GM11168 (cell line): ENCODE measurements around the gene THSD7B.

ENCODE experiments used
- in situ Hi-C: fragments of 300-500 bp; cut with MboI; formaldehyde crosslinking; loops from one replicate; pipeline ENCODE4 v1.12.0; 2022; ENCODE audit warnings: low sequenced_read_pairs; ENCODE audit not compliant: unreplicated experiment

THSD7B gene

GRCh38 chr2:136796339-136796738 lies 31.0 kb downstream of the THSD7B start:
- in situ Hi-C loops: no loop called here

GRCh38 chr2:136798766-136799165 lies 33.4 kb downstream of the THSD7B start:
- in situ Hi-C loops: no loop called here

DNA sequence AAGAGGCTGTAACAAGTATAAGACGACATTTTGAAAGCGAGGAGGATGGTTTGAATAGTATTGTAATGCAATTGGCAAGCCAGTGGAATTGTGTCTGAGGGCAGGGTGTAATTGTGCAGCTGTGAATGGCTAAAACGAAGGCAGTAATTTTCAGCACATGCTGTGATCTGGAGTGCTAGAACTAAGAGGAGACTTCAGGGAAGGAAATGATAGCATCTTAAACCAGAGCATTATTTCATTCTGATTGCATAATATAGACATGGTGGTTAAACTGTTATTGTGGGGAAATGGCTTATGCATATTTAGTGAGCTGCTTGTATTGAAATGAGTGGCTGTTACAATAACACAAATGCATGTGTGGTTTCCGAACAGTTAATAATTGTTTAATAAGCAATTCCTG lies 36.3 kb downstream of the THSD7B start:
- in situ Hi-C loops: no loop called here

- in situ Hi-C loops: no loop called here
These were observed 44.7 kb downstream of the THSD7B start for GRCh38 chr2:136809998-136810397.

GRCh38 chr2:136818839-136819238 lies 53.5 kb downstream of the THSD7B start:
- in situ Hi-C loops: no loop called here

DNA sequence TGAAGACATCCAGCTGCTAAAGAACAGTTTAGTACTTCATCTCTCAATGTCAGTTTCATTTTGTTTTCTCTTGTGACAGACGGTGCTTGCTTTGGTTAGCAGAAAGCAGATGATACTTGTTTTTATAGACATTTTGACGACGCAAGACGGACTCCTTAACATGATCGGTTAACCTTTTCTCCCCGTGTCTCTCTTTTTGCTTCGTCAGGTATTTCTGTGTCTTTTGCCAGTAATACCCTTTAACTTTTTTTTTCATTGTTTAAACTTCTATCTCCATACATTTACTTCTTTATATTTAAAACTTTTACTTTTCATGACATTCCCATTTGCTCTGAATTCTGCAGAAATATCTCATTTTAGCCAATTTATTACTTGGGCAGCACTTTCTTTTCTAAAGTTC lies 57.9 kb downstream of the THSD7B start:
- in situ Hi-C loops: no loop called here

DNA sequence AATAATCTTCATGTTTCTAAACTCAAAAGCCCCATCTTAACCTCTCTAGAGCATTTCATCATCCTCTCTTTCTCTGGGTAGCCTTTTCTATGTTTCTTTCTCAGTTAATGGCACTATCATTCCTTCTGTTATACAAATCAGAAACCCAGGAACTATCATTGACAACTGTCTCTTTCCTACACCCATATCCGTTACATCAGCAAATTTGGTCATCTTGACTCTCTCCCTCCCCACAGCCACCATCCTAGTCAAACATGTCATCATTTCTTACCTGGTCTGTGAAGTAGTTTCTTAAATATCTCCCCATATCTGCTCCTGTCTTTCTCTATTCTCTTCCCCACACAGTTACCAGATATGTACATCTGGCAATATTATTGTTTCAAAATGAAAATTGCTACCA lies 62.8 kb downstream of the THSD7B start:
- in situ Hi-C loops: no loop called here

GRCh38 chr2:136828774-136829173 lies 63.4 kb downstream of the THSD7B start:
- in situ Hi-C loops: no loop called here

- in situ Hi-C loops: no loop called here
These were observed 79.2 kb downstream of the THSD7B start for GRCh38 chr2:136844546-136844945.

DNA sequence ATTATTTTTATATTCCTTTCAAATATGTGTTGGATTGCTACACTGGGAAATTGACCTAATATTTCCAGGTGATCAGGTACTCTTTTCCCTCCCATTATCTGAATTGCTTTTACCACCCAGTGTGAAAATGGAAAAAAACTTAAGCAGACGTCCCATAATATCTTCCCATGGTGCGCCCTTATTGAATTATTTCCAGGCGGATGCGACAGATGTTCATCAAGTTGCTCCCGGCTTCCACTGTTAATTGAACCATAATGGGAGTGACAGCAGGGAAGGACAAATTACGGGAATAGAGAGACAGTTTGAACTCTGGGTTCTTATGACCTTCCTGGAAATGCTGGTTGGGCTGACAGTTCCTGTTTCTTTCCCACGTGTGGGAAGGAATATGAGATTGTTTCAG lies 93.3 kb downstream of the THSD7B start:
- in situ Hi-C loops: no loop called here

DNA sequence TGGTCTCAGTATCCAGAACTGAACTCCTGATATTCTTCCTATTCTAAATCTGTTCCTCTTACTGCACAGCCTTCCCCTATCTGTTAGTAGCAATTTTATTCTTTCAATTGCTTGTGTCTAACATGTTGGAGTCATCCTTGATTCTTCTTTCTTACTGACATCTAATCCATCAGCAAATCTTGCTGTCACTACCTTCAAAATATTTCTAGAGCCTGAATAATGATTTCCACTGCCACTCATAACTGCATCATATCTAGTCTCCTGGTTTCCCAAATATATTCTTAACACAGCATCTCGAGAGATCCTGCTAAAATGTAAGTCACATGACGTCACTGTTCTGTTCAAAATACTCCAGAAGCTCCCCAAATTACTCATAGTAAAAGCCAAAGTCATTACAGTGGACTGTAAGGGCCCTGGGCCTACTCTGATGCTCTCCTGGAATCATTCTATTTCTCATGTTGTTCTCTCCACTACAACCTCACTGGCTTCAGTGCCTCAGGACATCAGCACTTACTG lies 95.2 kb downstream of the THSD7B start:
- in situ Hi-C loops: no loop called here

DNA sequence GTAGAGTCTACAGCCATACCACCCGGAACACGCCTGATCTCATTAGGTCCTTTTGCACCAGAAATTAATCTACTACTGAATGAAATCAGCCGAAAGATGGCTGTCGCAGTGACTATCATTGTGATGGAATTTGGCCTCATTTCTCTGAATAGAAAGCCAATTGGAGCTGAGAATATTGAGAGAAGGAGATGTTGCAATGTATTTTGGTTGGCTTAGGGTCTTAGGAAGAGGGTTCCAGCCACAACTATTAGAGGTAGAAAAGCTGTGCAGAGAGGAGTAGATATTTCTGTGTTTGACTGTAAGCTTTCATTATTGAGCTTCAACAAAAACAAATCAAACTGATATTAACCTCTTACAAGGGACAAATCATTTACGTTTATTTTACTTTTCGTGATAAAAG lies 98.1 kb downstream of the THSD7B start:
- in situ Hi-C loops: no loop called here

DNA sequence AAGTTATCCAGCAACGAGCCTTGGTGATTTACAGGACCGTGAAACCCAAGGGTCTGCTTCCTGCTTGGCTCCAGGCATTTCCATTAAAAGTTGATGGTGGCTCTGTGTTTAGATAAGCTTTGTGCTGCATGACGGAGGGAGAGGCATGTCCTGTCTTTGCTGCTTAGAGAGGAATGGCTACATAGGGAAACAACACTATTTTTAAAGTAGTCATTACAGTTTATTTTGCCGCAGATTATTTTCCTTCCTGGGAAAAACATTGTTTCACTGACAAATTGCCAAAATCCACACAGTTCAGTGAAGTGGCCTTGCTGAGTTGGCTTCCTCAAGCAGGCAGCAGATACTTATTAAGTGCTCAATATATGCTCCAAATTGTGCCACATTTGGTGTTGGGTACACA lies 98.5 kb downstream of the THSD7B start:
- in situ Hi-C loops: no loop called here

DNA sequence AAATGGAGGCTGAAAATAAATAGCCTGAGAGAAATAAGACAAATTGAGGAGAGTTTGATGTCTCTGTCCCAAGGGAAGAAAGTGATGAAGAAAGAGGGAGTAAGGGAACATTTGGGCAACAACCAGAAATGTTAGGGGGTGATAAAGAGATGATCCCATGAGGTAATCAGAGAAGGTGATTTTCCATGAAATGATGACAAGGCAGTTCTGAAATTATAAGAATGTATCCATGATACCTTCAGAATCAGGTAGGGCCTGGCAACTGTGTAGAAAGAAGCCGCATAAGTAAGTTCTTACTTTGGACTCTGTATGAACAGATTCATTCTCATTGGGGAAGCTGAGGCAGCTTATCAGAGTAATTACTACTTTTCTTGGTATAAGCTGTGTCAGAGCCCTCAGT lies 106.1 kb downstream of the THSD7B start:
- in situ Hi-C loops: no loop called here

DNA sequence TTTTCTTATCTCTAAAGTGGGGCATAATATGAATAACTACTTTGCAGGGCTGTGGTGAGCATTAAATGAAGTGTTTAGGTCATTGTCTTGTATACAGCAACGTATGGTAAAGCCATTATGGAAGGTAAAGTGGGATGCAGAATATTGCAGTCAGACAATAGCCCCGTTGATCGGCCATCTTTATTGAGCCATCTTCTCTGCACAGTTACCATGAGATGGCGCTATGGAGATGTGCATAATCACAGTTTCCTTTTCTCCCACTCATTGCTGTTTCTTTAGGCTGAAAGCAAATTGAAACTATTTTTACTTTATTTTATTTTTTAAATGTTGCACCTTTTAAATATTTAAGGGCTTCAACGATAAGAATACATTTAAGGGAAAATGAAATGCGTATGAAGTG lies 108.9 kb downstream of the THSD7B start:
- in situ Hi-C loops: no loop called here

DNA sequence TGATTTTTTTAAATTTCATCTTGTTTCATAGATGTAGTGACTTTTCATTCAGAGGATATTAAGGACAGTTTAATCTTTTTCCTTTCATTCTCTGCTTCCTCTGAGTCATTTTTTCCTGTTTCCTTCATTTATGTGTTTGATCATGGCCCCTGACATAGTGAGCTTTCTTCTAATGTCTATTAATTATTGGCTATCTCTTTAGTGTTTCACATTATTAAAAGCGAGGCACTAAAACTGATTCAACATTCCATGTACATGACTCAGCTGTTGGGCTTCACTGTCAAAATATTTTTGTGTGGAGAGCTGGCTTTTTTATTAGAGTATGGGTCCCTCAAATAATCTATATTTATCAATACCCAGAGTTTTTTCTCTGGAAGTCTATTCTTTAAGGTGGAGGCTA lies 125.8 kb downstream of the THSD7B start:
- in situ Hi-C loops: no loop called here

GRCh38 chr2:136894007-136894634 lies 128.8 kb downstream of the THSD7B start:
- in situ Hi-C loops: no loop called here

DNA sequence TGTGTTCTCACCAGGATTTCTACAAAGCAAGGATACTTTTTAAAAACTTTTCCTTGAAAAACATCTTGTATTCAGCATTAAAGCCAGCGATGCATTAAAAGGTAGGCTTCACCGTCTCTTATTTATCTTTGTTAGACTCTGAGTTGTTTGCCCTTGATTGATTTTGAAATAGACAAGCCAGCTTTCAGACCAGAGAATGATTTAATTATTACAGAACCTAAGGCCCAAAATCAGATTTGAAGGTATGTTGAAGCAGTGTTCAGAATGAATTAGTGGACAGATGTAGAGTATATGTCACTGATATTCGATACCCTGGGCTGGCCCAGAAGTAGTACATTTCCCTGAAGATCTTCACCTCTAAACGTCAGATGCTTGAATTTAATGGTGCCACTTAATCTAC lies 136.4 kb downstream of the THSD7B start:
- in situ Hi-C loops: no loop called here

GRCh38 chr2:136905779-136906178 lies 140.4 kb downstream of the THSD7B start:
- in situ Hi-C loops: no loop called here

- in situ Hi-C loops: no loop called here
These were observed 144.4 kb downstream of the THSD7B start for GRCh38 chr2:136909777-136910176.

- in situ Hi-C loops: no loop called here
These were observed 150.8 kb downstream of the THSD7B start for GRCh38 chr2:136916131-136916530.

- in situ Hi-C loops: no loop called here
These were observed 152.1 kb downstream of the THSD7B start for GRCh38 chr2:136917411-136917881.
